Fibroblast of skin of left biceps (primary cell): Measurements from ENCODE around the gene RNF123.
"Not testable (repeated sequence)": the region's sequence is repeated elsewhere in the genome, so short reads cannot be mapped to it uniquely, and the experiment has no call there.

Experiments
- DNase-seq, 2 experiments: peaks; one replicate each; pipeline ENCODE4 v3.0.0-alpha.2; 2013; ENCODE audit warnings: low read depth in 2 of 2

RNF123 gene

GRCh38 chr3:49720855-49721595 is 31.7 kb downstream of the RNF123 start:
- no peak for DNase-seq

GRCh38 chr3:49721596-49721895 is 32.2 kb downstream of the RNF123 start:
- no peak for DNase-seq

DNA sequence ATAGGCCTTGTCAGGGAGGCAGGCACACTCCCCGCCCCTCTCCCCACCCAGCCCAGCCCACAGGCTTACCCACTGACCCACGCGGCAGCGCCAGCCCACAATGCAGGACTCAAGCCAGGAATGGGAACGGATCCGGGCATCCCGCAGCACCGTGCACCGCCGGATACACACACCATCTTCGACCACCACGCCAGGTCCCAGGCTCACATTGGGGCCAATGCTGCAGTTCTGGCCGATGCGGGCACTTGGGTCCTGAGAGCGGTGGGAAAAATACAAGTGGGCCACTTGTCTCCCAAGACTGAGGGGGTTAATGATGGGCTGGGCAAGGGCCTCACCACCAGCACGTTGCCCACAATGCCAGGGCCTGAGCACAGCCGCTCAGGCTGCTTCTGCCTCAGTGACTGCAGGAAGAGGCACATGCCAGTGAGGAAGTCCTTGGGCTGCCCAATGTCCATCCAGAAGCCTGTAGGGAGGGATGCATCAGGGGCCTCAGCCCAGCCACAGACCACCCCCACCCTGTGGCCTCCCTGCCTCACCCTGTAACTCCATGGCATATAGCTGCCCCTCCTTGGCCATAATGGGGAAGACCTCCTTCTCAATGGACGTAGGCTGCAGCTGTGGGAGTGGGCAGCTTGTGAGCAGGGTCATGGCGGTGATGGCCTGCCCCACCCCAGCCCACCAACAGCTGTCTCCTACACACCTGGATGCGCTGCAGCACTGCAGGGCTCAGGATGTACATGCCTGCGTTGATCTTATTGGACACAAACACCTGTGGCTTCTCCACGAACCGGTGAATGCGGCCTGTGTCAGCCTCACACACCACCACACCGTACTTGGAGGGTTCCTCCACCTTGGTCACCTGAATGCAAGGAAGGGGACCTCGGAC is 32.8 kb downstream of the RNF123 start:
- DNase-seq = no peak

DNA sequence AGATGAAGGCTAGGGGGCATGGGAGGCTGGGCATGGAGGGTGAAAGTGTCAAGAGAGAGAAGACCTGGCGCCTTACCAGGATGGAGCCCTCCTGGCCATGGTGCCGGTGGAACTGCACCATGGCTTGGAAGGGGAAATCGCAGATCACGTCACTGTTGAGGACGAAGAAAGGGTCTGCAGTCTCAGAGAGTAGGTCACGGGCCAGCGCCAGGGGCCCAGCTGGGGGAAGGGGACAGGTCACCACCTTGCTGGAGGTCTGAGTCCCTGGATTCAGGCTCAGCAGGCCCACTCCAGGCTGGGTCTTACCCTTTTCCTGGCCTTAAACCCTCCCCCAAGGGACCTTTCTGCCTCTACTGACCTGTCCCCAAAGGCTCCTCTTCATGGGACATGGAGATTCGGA is 33.5 kb downstream of the RNF123 start:
- no peak for DNase-seq

DNA sequence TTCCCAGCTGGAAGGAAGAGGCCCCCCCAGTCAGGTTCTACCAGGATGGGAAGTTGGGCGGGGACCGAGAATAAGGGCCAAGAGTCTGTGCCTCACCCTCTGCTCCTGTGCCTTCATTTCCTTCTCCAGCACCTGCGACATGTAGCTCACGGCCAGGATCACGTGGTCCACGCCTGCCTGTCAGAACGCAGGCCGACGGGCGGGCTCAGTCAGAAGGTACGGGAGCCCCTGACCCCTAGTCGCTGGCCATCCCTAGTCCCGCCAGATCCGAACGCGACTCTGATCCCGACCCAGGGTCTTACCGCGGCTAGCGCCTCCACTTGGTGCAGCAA is 33.9 kb downstream of the RNF123 start:
- no peak for DNase-seq

GRCh38 chr3:49723628-49724551 is 34.5 kb downstream of the RNF123 start, which contains the start of gene GMPPB:
GMPPB (minus strand) TSS chr3:49723951; CDS start chr3:49723726, 225 bp downstream.
- DNase-seq = peak; percentile 79 to 82

GRCh38 chr3:49724586-49724985 is 35.2 kb downstream of the RNF123 start:
- DNase-seq = no peak

DNA sequence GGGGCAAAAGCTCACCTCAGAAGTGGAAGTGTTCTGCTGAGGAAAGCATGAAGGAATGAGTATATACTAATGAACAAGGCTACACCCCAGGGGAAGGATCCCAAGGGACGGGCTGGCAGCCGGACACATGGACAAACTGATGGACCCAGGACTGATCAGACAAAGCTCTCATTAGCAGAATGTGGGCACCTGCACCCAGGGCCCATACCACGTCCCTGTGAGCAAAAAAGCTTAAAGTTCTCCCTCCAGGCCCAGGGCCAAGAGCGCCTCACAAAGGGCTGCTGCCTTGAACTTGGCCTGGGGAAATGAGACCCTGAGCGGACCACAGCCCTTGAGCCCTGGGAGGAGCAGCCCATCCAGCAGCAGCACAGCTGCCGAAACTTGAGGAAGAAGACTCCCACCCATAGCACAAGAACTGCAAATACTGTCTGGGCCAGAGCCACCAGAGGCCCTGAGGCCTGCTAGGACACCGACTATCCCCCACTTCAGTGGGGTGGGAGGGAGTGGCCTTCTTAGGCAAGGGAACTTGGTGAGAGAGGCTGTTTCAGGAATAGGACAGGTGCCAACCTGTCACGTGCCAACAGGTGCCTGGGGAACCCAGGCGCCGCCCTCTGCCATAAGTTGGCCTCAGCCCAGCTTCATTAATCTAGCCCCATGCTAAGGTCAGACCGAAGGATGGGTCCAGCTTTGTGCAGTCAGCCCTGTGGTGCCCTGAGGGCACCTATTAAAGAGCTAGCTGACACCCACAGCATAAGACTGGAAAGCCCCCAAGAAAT is 36.7 kb downstream of the RNF123 start:
- no peak for DNase-seq

DNA sequence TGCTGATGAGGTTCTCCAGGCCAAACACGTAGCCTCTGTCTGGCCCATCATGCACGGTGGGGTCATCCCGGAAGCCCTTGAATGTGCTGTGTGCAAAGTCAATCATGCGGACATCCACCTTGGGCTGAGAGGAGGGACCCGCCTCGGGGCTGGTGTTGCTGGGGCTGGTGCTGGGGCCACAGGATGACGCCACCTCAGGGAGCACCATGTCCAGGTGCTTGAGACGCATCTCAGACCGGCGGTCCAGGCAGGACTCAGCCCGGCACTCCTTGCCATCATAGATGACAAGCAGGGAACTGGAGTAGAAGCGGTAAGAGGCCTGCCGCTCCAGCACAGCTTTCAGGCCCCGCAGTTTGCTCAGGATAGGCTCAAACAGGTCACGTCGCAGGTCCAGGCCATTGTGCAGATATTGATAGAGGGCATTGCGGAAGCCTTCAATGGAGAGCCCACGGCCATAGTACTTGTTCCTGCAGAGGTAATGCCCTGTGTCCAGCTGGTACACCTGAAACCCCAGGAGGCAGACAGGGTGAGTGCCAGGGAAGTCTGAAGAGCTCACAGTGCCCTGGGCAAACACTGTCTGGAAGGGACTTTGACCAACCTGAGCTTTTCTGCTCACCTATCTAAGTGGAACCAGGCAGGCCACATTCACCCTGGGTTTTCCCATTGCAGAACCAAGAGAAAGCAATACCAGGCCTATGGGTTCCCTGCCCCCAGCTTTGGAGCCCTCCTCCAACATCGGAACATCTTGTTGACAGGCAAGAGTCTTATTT is 38.0 kb downstream of the RNF123 start:
- no peak for DNase-seq

DNA sequence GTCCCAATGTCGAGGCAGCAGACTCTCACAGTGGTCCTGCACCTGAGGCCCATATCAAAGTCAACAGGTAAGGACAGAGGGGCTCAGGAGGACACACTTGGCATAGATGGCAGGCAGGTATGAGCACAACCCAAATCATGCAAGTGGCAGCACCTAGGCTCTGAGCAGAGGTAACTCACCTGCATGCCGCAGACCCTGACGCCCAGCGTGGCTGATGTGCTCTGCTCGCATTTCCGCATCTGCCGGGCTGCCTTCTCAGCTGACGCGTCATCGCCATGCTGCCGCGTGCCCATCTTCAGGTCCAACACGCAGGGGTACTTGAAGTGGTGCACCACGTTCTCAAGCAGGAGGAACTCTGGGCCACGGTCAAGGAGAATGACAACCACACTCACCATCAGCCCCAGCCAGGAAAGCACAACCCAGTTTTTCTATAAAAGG is 38.6 kb downstream of the RNF123 start:
- no peak for DNase-seq

GRCh38 chr3:49729966-49730609 is 40.7 kb downstream of the RNF123 start:
- no peak for DNase-seq

DNA sequence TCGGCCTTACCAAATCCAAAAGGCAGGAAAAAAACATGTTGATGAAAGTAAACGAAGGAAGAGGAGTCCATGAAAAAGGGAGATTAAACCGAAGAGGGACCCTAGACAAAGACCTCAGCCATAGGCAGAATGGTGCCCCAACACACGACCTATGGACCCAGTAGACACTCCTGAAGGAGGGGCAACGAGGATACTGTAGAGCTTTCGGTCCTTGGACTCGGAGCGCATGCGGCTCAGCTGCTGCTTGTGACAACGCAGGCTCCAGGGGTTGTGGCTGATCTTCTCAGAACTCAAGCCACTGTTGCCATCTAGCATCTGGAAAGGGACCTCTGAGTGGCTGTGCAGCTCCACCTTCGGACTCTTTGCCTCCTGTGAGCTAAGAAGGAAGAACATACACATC is 43.2 kb downstream of the RNF123 start:
- no peak for DNase-seq

DNA sequence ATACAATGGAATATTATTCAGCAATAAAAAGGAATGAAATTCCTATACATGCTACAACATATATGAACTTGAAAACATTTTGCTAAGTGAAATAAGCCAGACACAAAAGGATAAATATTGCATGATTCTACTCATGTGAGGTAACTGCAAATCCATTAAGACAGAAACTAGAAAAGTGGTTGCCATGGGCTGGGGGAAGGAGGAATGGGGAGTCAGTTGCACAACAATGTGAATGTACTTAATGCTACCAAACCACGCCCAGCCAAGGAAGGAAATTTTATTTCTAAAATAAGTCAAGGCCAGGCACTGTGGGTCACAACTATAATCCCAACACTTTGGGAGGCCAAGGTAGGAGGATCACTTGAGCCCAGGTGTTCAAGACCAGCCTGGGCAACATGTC is 44.2 kb downstream of the RNF123 start:
- no peak for DNase-seq

DNA sequence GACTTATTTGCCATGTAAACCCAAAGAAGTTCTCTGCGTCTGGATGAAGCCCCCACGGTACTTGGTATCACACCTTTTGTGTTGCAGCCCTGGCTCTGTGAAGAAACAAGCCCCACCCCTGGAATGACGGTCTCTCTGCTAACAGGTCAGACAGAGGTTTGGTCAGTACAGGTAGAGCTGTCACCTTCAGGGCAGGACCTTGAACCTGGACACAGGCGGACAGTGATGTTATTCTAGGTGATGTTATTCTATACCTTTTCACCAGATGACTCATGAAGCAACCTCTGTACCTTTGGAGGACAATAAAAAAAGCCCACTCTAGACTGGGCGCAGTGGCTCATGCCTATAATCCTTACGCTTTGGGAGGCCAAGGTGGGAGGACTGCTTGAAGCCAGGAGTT is 45.4 kb downstream of the RNF123 start:
- DNase-seq = no peak

GRCh38 chr3:49738067-49738713 is 48.8 kb downstream of the RNF123 start:
- no peak for DNase-seq

GRCh38 chr3:49740427-49740826 is 51.1 kb downstream of the RNF123 start:
- no peak for DNase-seq

GRCh38 chr3:49745986-49746385 is 56.6 kb downstream of the RNF123 start:
- no peak for DNase-seq

DNA sequence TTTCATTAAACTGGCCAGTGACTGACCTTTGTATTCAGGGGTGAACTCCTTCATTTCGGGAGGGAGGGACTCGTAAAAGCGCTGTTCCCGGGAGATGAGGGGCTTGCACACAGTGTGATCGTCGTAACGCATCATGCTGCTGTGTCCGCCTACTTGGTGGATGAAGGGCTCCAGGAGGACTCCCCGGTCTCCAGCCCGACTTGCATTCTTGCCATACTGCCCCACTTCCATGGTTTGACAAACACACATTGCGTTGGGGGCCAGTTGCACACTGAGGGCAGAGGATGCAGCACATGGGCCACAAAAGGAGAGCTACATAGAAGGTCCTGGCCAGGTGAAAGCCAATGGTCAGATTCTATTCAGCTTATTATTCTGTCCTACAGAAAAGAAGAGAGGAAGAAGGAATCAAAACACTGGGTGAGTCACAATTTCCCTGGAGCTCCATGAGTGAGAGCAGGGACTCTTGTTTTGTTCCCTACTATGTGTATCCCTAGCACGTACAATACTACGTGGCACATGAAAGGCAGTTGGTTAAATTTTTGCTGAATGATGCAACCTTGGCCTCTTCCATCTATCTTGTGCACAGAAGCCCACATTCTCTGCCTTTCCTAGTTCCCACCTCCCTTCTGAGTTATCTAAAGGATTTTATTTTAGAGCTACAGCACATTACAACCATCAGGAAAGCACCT is 58.6 kb downstream of the RNF123 start:
- DNase-seq = no peak

DNA sequence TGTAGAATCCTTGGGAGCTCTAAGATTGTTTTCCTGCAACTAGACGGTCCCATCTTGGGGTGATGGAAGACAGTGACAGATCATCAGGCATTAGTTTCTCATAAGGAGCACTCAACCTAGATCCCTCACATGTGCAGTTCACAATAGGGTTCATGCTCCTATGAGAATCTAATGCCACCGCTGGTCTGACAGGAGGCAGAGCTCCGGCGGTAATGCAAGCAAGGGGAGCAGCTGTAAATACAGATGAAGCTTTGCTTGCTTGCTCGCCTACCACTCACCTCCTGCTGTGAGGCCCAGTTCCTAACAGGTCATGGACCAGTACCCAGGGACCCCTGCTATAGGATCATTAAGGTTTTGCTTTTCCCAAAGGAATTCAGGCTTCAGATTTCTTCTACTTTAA is 59.5 kb downstream of the RNF123 start:
- not testable (repeated sequence) for DNase-seq
